Effector CD4-positive, alpha-beta T cell (primary cell): ENCODE results near the gene PAK3.

Experiments
- DNase-seq: peaks from one replicate; pipeline ENCODE4 v3.0.0-alpha.2; 2020
- total RNA-seq: gene quantifications from one replicate; lab custom pipeline; 2026; lab: John Stamatoyannopoulos, UW

PAK3 gene
- 1.3 reads per million for total RNA-seq

- DNase-seq: peak; percentile 13
Measured at GRCh38 chrX:111095974-111096895, at the start of gene PAK3. Gene PAK3 (plus strand): TSS chrX:111096191. CDS start chrX:111123104, 26,913 bp downstream.

DNA sequence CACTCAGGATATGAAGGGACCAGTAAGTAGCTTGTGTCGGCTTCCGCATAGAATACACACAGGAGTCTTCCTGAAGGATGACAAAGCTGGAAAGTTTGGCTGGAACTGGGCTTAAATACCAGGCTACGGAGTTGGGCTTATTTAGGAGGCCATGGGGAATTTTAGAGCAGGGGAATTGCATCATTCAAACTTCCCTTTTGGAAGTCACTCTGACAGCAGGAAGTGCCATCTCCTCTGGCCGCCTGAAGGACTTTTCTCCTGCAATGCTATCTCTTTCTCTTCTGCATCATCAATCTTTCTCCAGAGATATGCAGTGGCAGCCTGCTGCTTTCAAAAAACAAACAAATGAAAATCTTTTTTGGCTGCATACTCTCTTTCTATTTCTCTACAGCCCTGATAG, 48.4 kb upstream of the PAK3 start:
- DNase-seq: no peak

DNA sequence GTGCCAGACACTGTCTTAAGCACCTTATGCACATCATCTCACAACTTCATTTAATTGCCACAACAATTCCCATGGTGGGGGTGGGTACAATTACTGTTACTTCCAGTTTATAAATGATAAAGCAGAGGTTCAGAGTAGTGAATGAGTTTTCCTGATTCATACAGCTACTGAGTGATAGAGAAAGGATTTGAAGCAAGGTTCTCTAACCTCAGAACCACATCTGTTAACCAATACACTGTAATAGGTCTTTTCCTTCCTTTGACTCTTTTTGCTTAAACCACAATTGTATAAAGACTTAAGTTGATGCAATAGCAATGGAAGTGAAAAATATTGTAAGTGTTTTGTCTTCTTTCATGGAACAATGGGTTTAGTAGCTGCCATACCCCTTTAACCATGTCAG, 43.5 kb upstream of the PAK3 start:
- no peak for DNase-seq

- DNase-seq: no peak
Measured at GRCh38 chrX:111071542-111072277, 24.3 kb upstream of the PAK3 start.

DNA sequence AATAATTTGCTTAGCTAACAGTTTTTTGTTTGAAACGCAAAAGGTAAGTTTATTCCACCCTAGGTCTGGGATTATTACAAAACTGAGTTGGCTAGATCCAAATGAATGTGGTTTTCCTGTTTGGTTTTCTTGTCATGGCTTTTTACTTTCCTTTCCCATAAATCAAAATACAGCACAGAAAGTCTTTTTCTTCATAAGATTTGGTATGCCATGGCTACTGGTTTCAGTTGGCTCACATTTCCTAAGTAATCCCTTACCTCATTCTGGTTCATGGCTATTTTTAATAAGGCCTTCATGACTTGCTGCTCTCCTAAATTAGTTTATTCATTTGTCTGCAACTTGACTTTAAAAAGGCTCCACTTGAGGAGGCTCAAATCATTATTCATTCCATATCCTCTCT, 12.9 kb upstream of the PAK3 start:
- DNase-seq: no peak

GRCh38 chrX:111086591-111087006, 9.4 kb upstream of the PAK3 start:
- no peak for DNase-seq

DNA sequence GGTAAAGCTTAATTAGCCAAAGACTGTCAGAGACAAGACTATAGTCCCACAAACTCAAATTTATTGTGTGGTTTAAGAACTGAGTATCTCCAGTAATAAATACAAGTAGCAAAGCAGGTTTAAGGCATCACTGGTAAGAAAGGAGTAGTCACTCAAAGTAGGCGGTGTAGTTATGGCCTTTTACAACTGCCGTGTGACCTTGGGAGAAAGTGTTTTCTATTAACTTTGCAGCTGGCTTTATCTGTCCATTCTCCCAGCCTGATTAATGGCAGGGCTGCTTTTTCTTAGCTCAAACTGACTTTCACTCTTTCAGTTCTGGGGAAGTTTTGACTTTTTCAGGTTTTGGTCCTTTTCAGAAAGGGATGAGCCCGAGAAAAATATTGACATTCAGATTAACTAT, 7.4 kb upstream of the PAK3 start:
- no peak for DNase-seq

- DNase-seq: no peak
Measured at GRCh38 chrX:111090458-111090857, 5.5 kb upstream of the PAK3 start.

GRCh38 chrX:111098874-111099273, 2.9 kb downstream of the PAK3 start:
- peak; percentile 59 for DNase-seq

DNA sequence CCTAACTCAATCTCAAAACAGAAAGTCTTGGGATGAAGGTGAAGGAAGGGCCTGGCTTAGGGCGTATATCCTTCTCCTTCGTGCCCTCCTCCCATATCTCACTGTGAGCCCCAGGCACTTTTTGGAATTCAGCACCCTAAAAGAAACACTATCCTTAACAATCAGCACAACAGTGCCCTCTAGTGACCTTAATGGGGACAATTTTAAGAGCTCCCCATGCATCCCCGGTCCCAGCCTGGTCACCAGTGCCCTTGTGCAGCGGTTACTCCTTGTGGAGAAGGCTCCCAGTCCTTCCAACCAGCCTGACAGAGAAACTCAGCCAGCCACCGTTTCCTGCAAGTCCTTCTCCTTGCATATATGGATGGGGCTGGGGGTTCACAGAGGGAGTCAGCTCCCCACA, 4.2 kb downstream of the PAK3 start:
- peak; percentile 13 for DNase-seq

GRCh38 chrX:111101580-111101979, 5.6 kb downstream of the PAK3 start:
- no peak for DNase-seq

GRCh38 chrX:111102636-111103035, 6.6 kb downstream of the PAK3 start:
- no peak for DNase-seq

- no peak for DNase-seq
Measured at GRCh38 chrX:111103246-111103645, 7.3 kb downstream of the PAK3 start.

GRCh38 chrX:111110098-111110775, 14.2 kb downstream of the PAK3 start:
- no peak for DNase-seq

DNA sequence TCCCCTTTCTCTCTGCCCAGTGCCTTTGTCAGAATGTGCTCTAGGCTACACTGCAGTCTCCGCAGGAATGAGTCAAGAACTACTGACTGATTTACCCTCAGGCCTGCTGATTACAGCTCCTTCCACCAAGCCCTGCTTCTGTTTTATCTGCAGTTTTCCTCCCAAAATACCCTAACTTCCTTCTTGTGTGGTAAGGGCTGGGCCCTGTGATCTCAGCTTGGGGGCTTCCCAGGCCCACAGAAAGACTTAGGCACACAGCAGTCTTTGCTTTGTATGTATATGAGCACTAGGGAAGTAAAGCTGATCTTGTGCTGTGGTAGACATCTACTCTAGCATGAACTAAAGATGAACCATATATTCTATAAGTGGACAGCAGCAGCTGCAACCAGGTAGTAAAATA, 18.8 kb downstream of the PAK3 start:
- no peak for DNase-seq

DNA sequence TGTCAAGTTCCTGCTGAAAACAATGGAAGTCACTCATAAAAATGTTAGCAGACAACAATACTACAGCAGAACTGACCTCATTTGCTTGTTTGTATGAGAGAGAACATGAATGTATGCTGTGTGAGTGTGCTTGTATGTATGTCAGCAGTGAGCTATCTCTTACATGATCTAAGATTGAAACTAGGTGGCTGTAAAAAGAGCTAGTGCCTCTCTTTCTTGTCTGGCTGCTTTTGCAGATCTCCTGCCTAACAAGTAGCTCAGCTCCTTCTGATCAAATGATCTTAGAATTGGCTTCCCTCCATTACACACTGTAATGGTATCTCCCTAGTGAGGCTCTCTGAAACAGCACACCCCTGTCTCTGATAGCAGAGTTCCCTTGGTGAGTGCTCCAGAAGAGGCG, 20.7 kb downstream of the PAK3 start:
- DNase-seq: no peak

GRCh38 chrX:111119341-111119740, 23.4 kb downstream of the PAK3 start:
- DNase-seq: no peak

- DNase-seq: no peak
Measured at GRCh38 chrX:111123125-111123524, 27.1 kb downstream of the PAK3 start.

GRCh38 chrX:111123606-111124179, 27.7 kb downstream of the PAK3 start:
- DNase-seq: no peak

GRCh38 chrX:111124418-111124817, 28.4 kb downstream of the PAK3 start:
- no peak for DNase-seq

DNA sequence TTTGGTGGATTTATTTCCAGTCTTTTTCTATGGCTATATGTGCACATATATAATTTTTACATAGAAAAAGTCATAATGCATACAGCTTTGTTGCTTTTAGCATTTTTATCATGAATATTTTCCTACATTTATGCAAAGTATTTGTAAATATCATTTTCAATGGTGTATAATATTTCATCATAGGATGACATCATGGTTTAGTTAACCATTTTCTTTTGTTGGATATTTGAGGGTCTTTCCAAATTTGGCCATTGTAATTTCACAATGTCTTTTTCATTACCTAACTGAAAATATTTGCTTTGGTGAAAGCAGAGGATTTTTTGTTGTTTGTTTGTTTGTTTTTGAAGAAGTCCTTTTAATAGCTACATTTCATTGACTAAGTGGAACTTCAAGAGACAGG, 31.0 kb downstream of the PAK3 start:
- DNase-seq: no peak

GRCh38 chrX:111129921-111130320, 33.9 kb downstream of the PAK3 start:
- DNase-seq: no peak

GRCh38 chrX:111131572-111131971, 35.6 kb downstream of the PAK3 start:
- DNase-seq: no peak
